H1 (cell line): ENCODE measurements around the gene SNRPA1. TPM values are rescaled to one million over a fixed set of nuclear protein-coding genes. Genes with fewer than 3 reads are reported as not detected.

ENCODE experiments used
- CTCF ChIA-PET: fragments of 300-600 bp; sonication (Branson Sonifier 250); formaldehyde crosslinking; loops from one replicate; lab custom pipeline; 2021; ENCODE audit not compliant: partially characterized antibody; lab: Charles Lee
- POLR2A ChIA-PET: fragments of 300-600 bp; sonication (Branson Sonifier 250); formaldehyde crosslinking; loops from one replicate; lab custom pipeline; 2021; ENCODE audit warnings: inconsistent platforms; ENCODE audit not compliant: partially characterized antibody; lab: Charles Lee
- DNase-seq, 2 experiments: peaks; one replicate each; pipeline versions ENCODE4 v3.0.0 to v3.0.0-alpha.2; 2010 to 2022; ENCODE audit warnings: low spot score in 2 of 2, low read depth in 1 of 2, mixed read lengths in 1 of 2
- FAIRE-seq: peaks from 2 replicates; lab custom pipeline; 2011; peaks lifted over from hg19 to GRCh38; lab: Jason Lieb, UNC
- H2AFZ ChIP-seq: 2 replicates; pipeline ENCODE4 v1.8.1; 2012; ENCODE audit warnings: low read length, inconsistent platforms
- H2AK5ac ChIP-seq: 2 replicates; pipeline ENCODE4 v1.6.1; 2013; ENCODE audit warnings: low read depth, low read length
- H2BK120ac ChIP-seq: replicated peaks from 2 replicates; pipeline ENCODE3; 2013; ENCODE audit warnings: low read depth, low read length, inconsistent platforms
- H2BK12ac ChIP-seq: 2 replicates; pipeline ENCODE4 v1.6.1; 2013; ENCODE audit warnings: low read depth, low read length
- H2BK15ac ChIP-seq: 2 replicates; pipeline ENCODE4 v1.6.1; 2013; ENCODE audit warnings: low read length
- H2BK20ac ChIP-seq: 2 replicates; pipeline ENCODE4 v1.6.1; 2013; ENCODE audit warnings: low read length
- H2BK5ac ChIP-seq: 2 replicates; pipeline ENCODE4 v1.6.1; 2013; ENCODE audit warnings: low read depth, low read length
- H3K14ac ChIP-seq: 2 replicates; pipeline ENCODE4 v1.6.1; 2013; ENCODE audit warnings: inconsistent platforms; ENCODE audit not compliant: insufficient read length
- H3K18ac ChIP-seq: 2 replicates; pipeline ENCODE4 v1.6.1; 2013; ENCODE audit warnings: low read length; ENCODE audit errors: extremely low read depth
- H3K23ac ChIP-seq: 2 replicates; pipeline ENCODE4 v1.6.1; 2013; ENCODE audit warnings: inconsistent platforms; ENCODE audit not compliant: insufficient read length
- H3K23me2 ChIP-seq: 2 replicates; pipeline ENCODE4 v1.6.1; 2013; ENCODE audit warnings: low read depth, low read length
- H3K27ac ChIP-seq: 2 replicates; pipeline ENCODE4 v1.6.1; 2011; ENCODE audit warnings: low read depth, low read length, inconsistent platforms
- H3K27me3 ChIP-seq, 4 experiments: replicated peaks in 1 of 4; 1 replicate in 1 of 4; 2 replicates in 3 of 4; pipeline versions ENCODE4 v1.6.1 to v1.8.1; 2011 to 2013; ENCODE audit warnings: low read length in 3 of 4, mild to moderate bottlenecking in 3 of 4, inconsistent platforms in 2 of 4, mixed read lengths in 2 of 4, moderate library complexity in 1 of 4; ENCODE audit not compliant: control insufficient read depth in 3 of 4, insufficient read depth in 3 of 4; ENCODE audit errors: extremely low read depth in 1 of 4
- H3K36me3 ChIP-seq, 4 experiments: 2 replicates each; pipeline versions ENCODE4 v1.6.1 to v1.8.1; 2011 to 2013; ENCODE audit warnings: mild to moderate bottlenecking in 4 of 4, low read length in 3 of 4, moderate library complexity in 2 of 4, control low read depth in 1 of 4, inconsistent platforms in 1 of 4; ENCODE audit not compliant: insufficient read depth in 4 of 4, control insufficient read depth in 2 of 4
- H3K4ac ChIP-seq: replicated peaks from 2 replicates; pipeline ENCODE3; 2013; ENCODE audit warnings: low read length, low read depth, mixed read lengths, inconsistent platforms; ENCODE audit not compliant: insufficient read length
- H3K4me1 ChIP-seq, 4 experiments: replicated peaks in 1 of 4; 1 replicate in 1 of 4; 2 replicates in 3 of 4; pipeline versions ENCODE4 v1.6.1 to v1.8.1; 2011 to 2013; ENCODE audit warnings: low read length in 3 of 4, inconsistent platforms in 2 of 4, mixed read lengths in 1 of 4; ENCODE audit not compliant: insufficient read depth in 4 of 4, control insufficient read depth in 3 of 4
- H3K4me2 ChIP-seq, 2 experiments: 2 replicates each; pipeline versions ENCODE4 v1.6.1 to v1.8.1; 2011 to 2013; ENCODE audit warnings: low read depth in 2 of 2, low read length in 2 of 2, control low read depth in 1 of 2, inconsistent platforms in 1 of 2, mild to moderate bottlenecking in 1 of 2; ENCODE audit not compliant: insufficient read depth in 1 of 2
- H3K4me3 ChIP-seq, 4 experiments: fragments of 200-600, 300-600 bp in 1 of 4; sonication (generic), shearing (Covaris generic), sonication (Bioruptor Twin) in 1 of 4; 2 replicates each; pipeline versions ENCODE4 v1.5.1 to v1.8.1; 2011 to 2016; ENCODE audit warnings: low read length in 4 of 4, low read depth in 3 of 4, control low read depth in 2 of 4, inconsistent platforms in 2 of 4, mild to moderate bottlenecking in 2 of 4, mixed read lengths in 1 of 4, moderate library complexity in 1 of 4; ENCODE audit not compliant: insufficient read depth in 2 of 4; ENCODE audit errors: extremely low read depth in 1 of 4
- H3K56ac ChIP-seq: replicated peaks from 2 replicates; pipeline ENCODE3; 2013; ENCODE audit warnings: low read depth, mild to moderate bottlenecking, mixed read lengths, low read length, inconsistent platforms; ENCODE audit not compliant: insufficient read length
- H3K79me1 ChIP-seq: 2 replicates; pipeline ENCODE4 v1.6.1; 2013; ENCODE audit warnings: low read depth, low read length, control low read depth
- H3K79me2 ChIP-seq, 2 experiments: 2 replicates each; pipeline versions ENCODE4 v1.6.1 to v1.8.1; 2012 to 2013; ENCODE audit warnings: low read length in 2 of 2, mild to moderate bottlenecking in 2 of 2, inconsistent platforms in 1 of 2; ENCODE audit not compliant: insufficient read depth in 2 of 2, control insufficient read depth in 1 of 2
- H3K9ac ChIP-seq, 4 experiments: replicated peaks in 1 of 4; 1 replicate in 1 of 4; 2 replicates in 3 of 4; pipeline versions ENCODE4 v1.6.1 to v1.8.1; 2011 to 2013; ENCODE audit warnings: low read depth in 3 of 4, low read length in 3 of 4, control low read depth in 2 of 4, mild to moderate bottlenecking in 2 of 4, moderate library complexity in 2 of 4, inconsistent platforms in 1 of 4; ENCODE audit errors: extremely low read depth in 1 of 4
- H3K9me3 ChIP-seq, 2 experiments: 2 replicates each; pipeline versions ENCODE4 v1.6.1 to v1.8.1; 2012 to 2013; ENCODE audit warnings: mild to moderate bottlenecking in 2 of 2, moderate library complexity in 2 of 2, control low read depth in 1 of 2, inconsistent platforms in 1 of 2, low read depth in 1 of 2, low read length in 1 of 2, mixed read lengths in 1 of 2; ENCODE audit not compliant: insufficient read depth in 2 of 2
- H4K20me1 ChIP-seq, 2 experiments: replicated peaks in 1 of 2; 2 replicates each; pipeline versions ENCODE3 to v1.8.1; 2011 to 2013; ENCODE audit warnings: inconsistent platforms in 2 of 2, low read length in 2 of 2, mild to moderate bottlenecking in 1 of 2; ENCODE audit not compliant: insufficient read depth in 2 of 2, control insufficient read depth in 1 of 2
- H4K5ac ChIP-seq: 2 replicates; pipeline ENCODE4 v1.6.1; 2013; ENCODE audit warnings: low read length, low read depth, mixed read lengths, inconsistent platforms; ENCODE audit not compliant: insufficient read length
- H4K8ac ChIP-seq: 2 replicates; pipeline ENCODE4 v1.8.0; 2013; ENCODE audit warnings: mild to moderate bottlenecking, moderate library complexity, low read length, inconsistent platforms; ENCODE audit not compliant: insufficient read depth; ENCODE audit errors: extremely low read depth
- H4K91ac ChIP-seq: replicated peaks from 2 replicates; pipeline ENCODE3; 2013; ENCODE audit warnings: low read length, mixed read lengths, inconsistent platforms; ENCODE audit not compliant: insufficient read length
- ASH2L ChIP-seq: fragments of 200-600, 300-600 bp; sonication (generic); IDR thresholded peaks from one replicate; pipeline ENCODE4 v1.7.1; 2017; ENCODE audit warnings: low read length
- BRCA1 ChIP-seq: IDR thresholded peaks from 2 replicates; pipeline ENCODE4 v1.6.1; 2012; ENCODE audit warnings: low read depth, low read length, improper control_type of control experiment
- FOSL1 ChIP-seq: IDR thresholded peaks from 2 replicates; pipeline ENCODE4 v1.6.1; 2011; ENCODE audit warnings: mild to moderate bottlenecking, low read depth, low read length, moderate library complexity; ENCODE audit not compliant: insufficient read depth
- GTF2F1 ChIP-seq: IDR thresholded peaks from 2 replicates; pipeline ENCODE4 v1.6.1; 2012; ENCODE audit warnings: low read depth, low read length, improper control_type of control experiment, borderline replicate concordance
- JUN ChIP-seq: IDR thresholded peaks from 2 replicates; pipeline ENCODE4 v1.6.1; 2011; ENCODE audit warnings: low read depth, mild to moderate bottlenecking, improper control_type of control experiment, low read length
- KDM1A ChIP-seq: fragments of 200-600, 300-600 bp; sonication (generic); IDR thresholded peaks from 2 replicates; pipeline ENCODE4 v1.7.1; 2016; ENCODE audit warnings: mild to moderate bottlenecking, low read length, borderline replicate concordance
- NRF1 ChIP-seq: IDR thresholded peaks from 2 replicates; pipeline ENCODE4 v1.6.1; 2011; ENCODE audit warnings: mild to moderate bottlenecking, low read depth, low read length, improper control_type of control experiment
- POU5F1 ChIP-seq: IDR thresholded peaks from 2 replicates; pipeline ENCODE4 v1.6.1; 2011; ENCODE audit warnings: low read depth, mild to moderate bottlenecking, low read length, moderate library complexity
- RNF2 ChIP-seq: fragments of 200-900, 300-1000 bp; sonication (generic); IDR thresholded peaks from 2 replicates; pipeline ENCODE4 v1.7.1; 2016; ENCODE audit warnings: borderline replicate concordance, low read depth, mild to moderate bottlenecking, antibody characterized with exemption, low read length; ENCODE audit not compliant: poor library complexity, severe bottlenecking; ENCODE audit errors: missing control alignments
- RXRA ChIP-seq: IDR thresholded peaks from 2 replicates; pipeline ENCODE4 v1.6.1; 2011; ENCODE audit warnings: low read depth, mild to moderate bottlenecking, low read length, moderate library complexity; ENCODE audit not compliant: insufficient read depth
- SP1 ChIP-seq: IDR thresholded peaks from 2 replicates; pipeline ENCODE4 v1.6.1; 2011; ENCODE audit warnings: low read depth, low read length
- SUZ12 ChIP-seq: fragments of 200-600 bp; sonication (generic); IDR thresholded peaks from 2 replicates; pipeline ENCODE4 v1.6.1; 2012; ENCODE audit warnings: mild to moderate bottlenecking, inconsistent platforms, low read length, moderate library complexity, mixed read lengths
- TBP ChIP-seq: IDR thresholded peaks from 2 replicates; pipeline ENCODE4 v1.6.1; 2011; ENCODE audit warnings: low read depth, low read length, improper control_type of control experiment
- WGBS, 2 experiments: shearing (Covaris generic) in 1 of 2; methylation state at CpG; one replicate each; pipeline versions ENCODE4 v1.1.6 to v1.1.7; 2013 to 2015; ENCODE audit warnings: low lambda C conversion rate in 2 of 2, mixed read lengths in 2 of 2, inconsistent platforms in 1 of 2, low coverage in 1 of 2, missing lambda C conversion rate in 1 of 2; ENCODE audit not compliant: insufficient replicate concordance in 2 of 2, insufficient coverage in 1 of 2, insufficient read length in 1 of 2; ENCODE audit errors: extremely low coverage in 1 of 2, missing lambda C conversion rate in 1 of 2; 5-methylcytosine and 5-hydroxymethylcytosine counted together
- polyA plus RNA-seq, 7 experiments: library from polyadenylated mRNA; depleted of rRNA in 3 of 7; stranded (reverse) in 5 of 7; unstranded in 2 of 7; fragments of >200 nt in 5 of 7; fragments of 200-250 nt in 2 of 7; gene quantifications; 1 replicate in 5 of 7; 2 replicates in 1 of 7; 4 replicates in 1 of 7; pipeline versions ENCODE4 v1.2.1 to v1.2.3, GENCODE V29; 2011 to 2013; ENCODE audit warnings: missing spikeins in 2 of 7, mixed read lengths in 2 of 7
- total RNA-seq: library from RNA; stranded (reverse); fragmentation: NEBNext Ultra II Directional; extraction: Animal tissue kit (Norgen Biotek cat#: 25700); gene quantifications from 2 replicates; pipeline ENCODE4 v1.2.1, GENCODE V29; 2021

The SNRPA1 gene
- total and polyA plus RNA-seq, 2 of the 8 experiments (the other 6 are each of a cell fraction or from before 2014, with no cell fraction given), result 140 to 221 TPM

- no peak for DNase-seq
- Histone ChIP-seq H2BK15ac (no peak overlapping the region), H3K18ac (no peak overlapping the region), H2AFZ (no peak overlapping the region), H3K79me2 (no peaks in the 10 kb centered on the region), H3K4me1 (peaks cover 0 to 3% (median 0%) of the 10 kb centered on the region in 4 experiments; a peak in 1 of 7 replicates), H3K56ac (no peak overlapping the region), H2BK5ac (no peak overlapping the region; the same call in 1 of the 2 replicates), H3K4me2 (no peak overlapping the region), H2BK120ac (no peak overlapping the region), H3K27me3 (no peaks in the 10 kb centered on the region), H2AK5ac (no peak overlapping the region), H4K20me1 (no peaks in the 10 kb centered on the region), H3K36me3 (no peaks in the 10 kb centered on the region), H3K4ac (no peak overlapping the region), H3K4me3 (no peak overlapping the region), H3K23ac (no peak overlapping the region), H2BK12ac (no peak overlapping the region), H2BK20ac (no peak overlapping the region), H4K91ac (no peak overlapping the region), H3K9ac (no peak overlapping the region), H3K23me2 (no peaks in the 10 kb centered on the region), H4K5ac (no peak overlapping the region), H3K14ac (no peak overlapping the region), H3K9me3 (no peaks in the 10 kb centered on the region), H4K8ac (peak overlapping the region; percentile 57; the same call in 1 of the 2 replicates), H3K27ac (no peak overlapping the region), H3K79me1 (no peaks in the 10 kb centered on the region)
- ChIA-PET POLR2A (interaction anchor here (1.2 kb wide), 1 partner anchor 316 kb away, joined by 3 read pairs; no protein-coding TSS in a partner anchor), CTCF (interaction anchor here (0.7 to 9.4 kb wide), 7 partner anchors 8 to 333 kb away, joined by 3 to 94 read pairs (median 3); no protein-coding TSS in a partner anchor)
- FAIRE-seq, result no peak
- WGBS, 2 experiments, result 86% methylated on average over 16 of the region's 16 CpGs; no CpG with 5 or more reads in 1 of the 2 experiments
- TF ChIP-seq GTF2F1 (no peak), ASH2L (no peak), TBP (no peak), POU5F1 (no peak), KDM1A (no peak), SUZ12 (no peak), NRF1 (no peak), BRCA1 (no peak), SP1 (no peak), FOSL1 (no peak), JUN (no peak), RNF2 (no peak), RXRA (no peak)
Observed at GRCh38 chr15:101307897-101308603, 13.0 kb upstream of the SNRPA1 start.
